ENCODE data around the gene CLDN18.
A peak's percentile ranks its signal among the peaks of the same experiment; 100 is the strongest.

The CLDN18 gene

GRCh38 chr3:138082085-138082991 is 72.4 kb downstream of the CLDN18 start:
- Histone ChIP-seq H3K27me3 (ENCODE audit: low read depth, low read length) (no peaks in the 10 kb centered on the region), H3K4me1 (ENCODE audit: control insufficient read depth in 1 of 2, insufficient read depth in 2 of 2, low read length in 2 of 2) (no peaks in the 10 kb centered on the region), H3K36me3 (ENCODE audit: control insufficient read depth in 1 of 2, insufficient read depth in 2 of 2, low read length in 2 of 2) (peaks cover 28 to 56% of the 10 kb centered on the region in 2 donors), H3K27ac (ENCODE audit: low read length) (peak overlapping the region; percentile 59), H3K9me3 (ENCODE audit: control insufficient read depth in 1 of 2, low read length in 2 of 2) (no peaks in the 10 kb centered on the region), H3K4me3 (ENCODE audit: low read depth in 1 of 2, low read length in 2 of 2) (peak overlapping the region in 1 of 2 donors; percentile 37)

- no peaks in the 10 kb centered on the region for H3K4me1 ChIP-seq (ENCODE audit: control insufficient read depth in 1 of 2, insufficient read depth in 2 of 2, low read length in 2 of 2)
- peaks cover 28 to 56% of the 10 kb centered on the region in 2 donors for H3K36me3 ChIP-seq (ENCODE audit: control insufficient read depth in 1 of 2, insufficient read depth in 2 of 2, low read length in 2 of 2)
- H3K27me3 ChIP-seq (ENCODE audit: low read depth, low read length) = no peaks in the 10 kb centered on the region
- peak overlapping the region; percentile 59 for H3K27ac ChIP-seq (ENCODE audit: low read length)
- no peak overlapping the region for H3K4me3 ChIP-seq (ENCODE audit: low read depth in 1 of 2, low read length in 2 of 2)
- H3K9me3 ChIP-seq (ENCODE audit: control insufficient read depth in 1 of 2, low read length in 2 of 2) = no peaks in the 10 kb centered on the region
These were observed 73.0 kb downstream of the CLDN18 start for GRCh38 chr3:138082992-138083386.

All from muscle layer of duodenum (tissue), 2 donors.